ENCODE data around the gene DSCAML1.

DSCAML1 gene

GRCh38 chr11:117691218-117691514 lies 105.8 kb downstream of the DSCAML1 start:
- CTCF ChIA-PET: no interaction called here
- no peak for DNase-seq (ENCODE audit: low read depth, low spot score)
- H3K4me3 ChIP-seq (ENCODE audit: low read depth, low read length): no peak overlapping the region
- no peak for TF ChIP-seq CTCF (IDR thresholded peaks at IDR 0.05; ENCODE audit: insufficient read depth, low read length, missing control alignments)
- POLR2A ChIA-PET: no interaction called here

GRCh38 chr11:117690484-117691217 lies 106.4 kb downstream of the DSCAML1 start:
- POLR2A ChIA-PET: no interaction called here
- no peak for DNase-seq (ENCODE audit: low read depth, low spot score)
- H3K4me3 ChIP-seq (ENCODE audit: low read depth, low read length): no peak overlapping the region
- CTCF ChIA-PET: no interaction called here
- TF ChIP-seq CTCF (IDR thresholded peaks at IDR 0.05; ENCODE audit: insufficient read depth, low read length, missing control alignments): no peak

- no peak for TF ChIP-seq CTCF (IDR thresholded peaks at IDR 0.05; ENCODE audit: insufficient read depth, low read length, missing control alignments)
- ChIA-PET CTCF (no interaction called here), POLR2A (no interaction called here)
- H3K4me3 ChIP-seq (ENCODE audit: low read depth, low read length): no peak overlapping the region
- DNase-seq (ENCODE audit: low read depth, low spot score): no peak
These were observed 108.7 kb downstream of the DSCAML1 start for GRCh38 chr11:117688255-117688797.

- no peak for DNase-seq (ENCODE audit: low read depth, low spot score)
- H3K4me3 ChIP-seq (ENCODE audit: low read depth, low read length): no peak overlapping the region
- CTCF ChIA-PET: no interaction called here
- TF ChIP-seq CTCF (IDR thresholded peaks at IDR 0.05; ENCODE audit: insufficient read depth, low read length, missing control alignments): no peak
- POLR2A ChIA-PET: no interaction called here
These were observed 109.2 kb downstream of the DSCAML1 start for GRCh38 chr11:117687776-117688175.

- CTCF ChIA-PET: no interaction called here
- DNase-seq (ENCODE audit: low read depth, low spot score): no peak
- no peak for TF ChIP-seq CTCF (IDR thresholded peaks at IDR 0.05; ENCODE audit: insufficient read depth, low read length, missing control alignments)
- POLR2A ChIA-PET: no interaction called here
- no peak overlapping the region for H3K4me3 ChIP-seq (ENCODE audit: low read depth, low read length)
These were observed 110.3 kb downstream of the DSCAML1 start for GRCh38 chr11:117686711-117687110.

GRCh38 chr11:117685566-117685965 lies 111.5 kb downstream of the DSCAML1 start:
- H3K4me3 ChIP-seq (ENCODE audit: low read depth, low read length): no peak overlapping the region
- no peak for TF ChIP-seq CTCF (IDR thresholded peaks at IDR 0.05; ENCODE audit: insufficient read depth, low read length, missing control alignments)
- ChIA-PET POLR2A (no interaction called here), CTCF (no interaction called here)
- DNase-seq (ENCODE audit: low read depth, low spot score): no peak
